Endothelial cell of umbilical vein (primary cell): ENCODE measurements around the gene GABRR2. TPM values are rescaled to one million over a fixed set of nuclear protein-coding genes. Genes with fewer than 3 reads are reported as not detected.

ENCODE experiments used
- BruUV-seq: library from RNA; stranded (reverse); fragments of 400-500 nt; replicated peaks from 2 replicates; lab custom pipeline; 2021; lab: Mats Ljungman, UMichigan
- CTCF ChIA-PET: fragments of 300-600, 350-600 bp; sonication (Branson Sonifier 250); formaldehyde crosslinking; loops from one replicate; lab custom pipeline; 2021; ENCODE audit warnings: antibody characterized with exemption, inconsistent platforms; lab: Charles Lee
- POLR2A ChIA-PET: fragments of 300-600, 350-600 bp; sonication (Branson Sonifier 250); formaldehyde crosslinking; loops from one replicate; lab custom pipeline; 2021; ENCODE audit warnings: antibody characterized with exemption, inconsistent platforms; lab: Charles Lee
- DNase-seq: peaks from one replicate; pipeline ENCODE4 v3.0.0-alpha.2; 2011; ENCODE audit warnings: low read depth, low spot score
- FAIRE-seq: peaks from 2 replicates; lab custom pipeline; 2011; peaks lifted over from hg19 to GRCh38; lab: Jason Lieb, UNC
- H2AFZ ChIP-seq: 2 replicates; pipeline ENCODE4 v1.6.0; 2012; ENCODE audit warnings: low read depth, low read length, control low read depth, inconsistent platforms
- H3K27ac ChIP-seq: 2 replicates; pipeline ENCODE4 v1.5.1; 2011; ENCODE audit warnings: low read depth, mild to moderate bottlenecking, control low read depth, low read length, moderate library complexity; ENCODE audit not compliant: insufficient read depth
- H3K27me3 ChIP-seq, 2 experiments: 2 replicates each; pipeline versions ENCODE4 v1.6.0 to v1.6.1; 2011; ENCODE audit warnings: low read length in 2 of 2, mixed read lengths in 1 of 2; ENCODE audit not compliant: control insufficient read depth in 2 of 2, insufficient read depth in 2 of 2
- H3K36me3 ChIP-seq, 2 experiments: 2 replicates in 1 of 2; 3 replicates in 1 of 2; pipeline ENCODE4 v1.5.1; 2011; ENCODE audit warnings: low read length in 2 of 2, mild to moderate bottlenecking in 1 of 2, moderate library complexity in 1 of 2; ENCODE audit not compliant: control insufficient read depth in 2 of 2, insufficient read depth in 2 of 2; ENCODE audit errors: extremely low read depth in 1 of 2
- H3K4me1 ChIP-seq: 3 replicates; pipeline ENCODE4 v1.5.1; 2011; ENCODE audit warnings: mild to moderate bottlenecking, low read length; ENCODE audit not compliant: control insufficient read depth, insufficient read depth; ENCODE audit errors: extremely low read depth
- H3K4me2 ChIP-seq: 2 replicates; pipeline ENCODE4 v1.6.1; 2011; ENCODE audit warnings: low read length, control low read depth, mixed read lengths; ENCODE audit not compliant: insufficient read depth
- H3K4me3 ChIP-seq, 3 experiments: fragments of 200-600 bp in 1 of 3; sonication (generic), shearing (Covaris generic) in 1 of 3; replicated peaks in 1 of 3; 2 replicates each; pipeline ENCODE4 v1.5.1; 2011 to 2016; ENCODE audit warnings: control low read depth in 3 of 3, low read length in 3 of 3, mild to moderate bottlenecking in 2 of 3, inconsistent platforms in 1 of 3, low read depth in 1 of 3, moderate library complexity in 1 of 3; ENCODE audit not compliant: insufficient read depth in 1 of 3
- H3K79me2 ChIP-seq: 2 replicates; pipeline ENCODE4 v1.6.0; 2012; ENCODE audit warnings: low read length, inconsistent platforms; ENCODE audit not compliant: control insufficient read depth, insufficient read depth
- H3K9ac ChIP-seq: replicated peaks from 2 replicates; pipeline ENCODE3; 2011; ENCODE audit warnings: low read length, control low read depth; ENCODE audit not compliant: insufficient read depth; ENCODE audit errors: extremely low read depth
- H3K9me1 ChIP-seq: replicated peaks from 3 replicates; pipeline ENCODE4 v1.6.0; 2011; ENCODE audit warnings: mild to moderate bottlenecking, low read length; ENCODE audit not compliant: control insufficient read depth, insufficient read depth; ENCODE audit errors: extremely low read depth
- H3K9me3 ChIP-seq: replicated peaks from 2 replicates; pipeline ENCODE4 v1.5.1; 2012; ENCODE audit warnings: low read length, inconsistent platforms; ENCODE audit not compliant: control insufficient read depth, insufficient read depth
- H4K20me1 ChIP-seq: replicated peaks from 2 replicates; pipeline ENCODE3; 2011; ENCODE audit warnings: mild to moderate bottlenecking, low read length; ENCODE audit not compliant: control insufficient read depth, insufficient read depth; ENCODE audit errors: extremely low read depth
- CTCF ChIP-seq, 2 donors: IDR thresholded peaks; 1 replicate in 1 of 2; 2 replicates in 1 of 2; pipeline ENCODE4 v1.5.1; 2011; ENCODE audit warnings: low read length in 2 of 2, mild to moderate bottlenecking in 2 of 2, moderate library complexity in 2 of 2, control low read depth in 1 of 2, inconsistent platforms in 1 of 2, low read depth in 1 of 2; ENCODE audit not compliant: insufficient read depth in 1 of 2; ENCODE audit errors: extremely low read depth in 1 of 2
- EZH2 ChIP-seq: IDR thresholded peaks from 2 replicates; pipeline ENCODE4 v1.6.1; 2012; ENCODE audit warnings: borderline replicate concordance, low read depth, mild to moderate bottlenecking, moderate library complexity, low read length, inconsistent platforms; ENCODE audit not compliant: severe bottlenecking
- FOS ChIP-seq: IDR thresholded peaks from 2 replicates; pipeline ENCODE4 v1.6.1; 2011; ENCODE audit warnings: mild to moderate bottlenecking, low read length, moderate library complexity, borderline replicate concordance; ENCODE audit not compliant: insufficient read depth
- GATA2 ChIP-seq: IDR thresholded peaks from 2 replicates; pipeline ENCODE4 v1.7.0; 2011; ENCODE audit warnings: low read depth, mild to moderate bottlenecking, moderate library complexity, mixed read lengths, low read length; ENCODE audit not compliant: insufficient read length, insufficient read depth
- JUN ChIP-seq: IDR thresholded peaks from 2 replicates; pipeline ENCODE4 v1.6.1; 2011; ENCODE audit warnings: borderline replicate concordance, low read depth; ENCODE audit not compliant: insufficient read length, insufficient read depth
- MYC ChIP-seq: IDR thresholded peaks from one replicate; pipeline ENCODE4 v1.6.1; 2011; ENCODE audit warnings: mild to moderate bottlenecking, low read depth, low read length
- POLR2A ChIP-seq: IDR thresholded peaks from 2 replicates; pipeline ENCODE4 v1.6.1; 2012; ENCODE audit warnings: low read depth, mild to moderate bottlenecking, control low read depth, low read length
- POLR2AphosphoS5 ChIP-seq: IDR thresholded peaks from 2 replicates; pipeline ENCODE4 v1.6.1; 2012; ENCODE audit warnings: low read depth, mild to moderate bottlenecking, control low read depth, low read length, moderate library complexity; ENCODE audit not compliant: insufficient read depth
- dilution Hi-C: fragments of 300-500 bp; cut with MboI; formaldehyde crosslinking; loops from one replicate; pipeline ENCODE4 v1.15.0; 2019; ENCODE audit warnings: low sequenced_read_pairs; ENCODE audit not compliant: extremely low pct_ligation_motif_present
- intact Hi-C: fragments of 100-400 bp; cut with micrococcal nuclease; formaldehyde crosslinking; loops from one replicate; pipeline ENCODE4 v1.10.0; 2022
- polyA plus RNA-seq, 4 experiments: library from polyadenylated mRNA; depleted of rRNA in 3 of 4; stranded (reverse) in 3 of 4; unstranded in 1 of 4; fragments of >200 nt; gene quantifications; 2 replicates each; pipeline versions ENCODE4 v1.2.1 to v1.2.3, GENCODE V29; 2011 to 2012; ENCODE audit warnings: missing spikeins in 1 of 4
- total RNA-seq: library from RNA; stranded (reverse); gene quantifications from 2 replicates; pipeline ENCODE4 v1.2.3, GENCODE V29; 2021
- TF ChIP-seq, protein P1 (sequence below): IDR thresholded peaks from 2 replicates; pipeline ENCODE4 v1.6.1; 2011; ENCODE audit not compliant: insufficient read depth, insufficient read length

GABRR2 gene
- total and polyA plus RNA-seq, 2 donors (not counting 3 experiments of a cell fraction or from before 2014, with no cell fraction given) = 1.4 to 3.6 TPM

DNA sequence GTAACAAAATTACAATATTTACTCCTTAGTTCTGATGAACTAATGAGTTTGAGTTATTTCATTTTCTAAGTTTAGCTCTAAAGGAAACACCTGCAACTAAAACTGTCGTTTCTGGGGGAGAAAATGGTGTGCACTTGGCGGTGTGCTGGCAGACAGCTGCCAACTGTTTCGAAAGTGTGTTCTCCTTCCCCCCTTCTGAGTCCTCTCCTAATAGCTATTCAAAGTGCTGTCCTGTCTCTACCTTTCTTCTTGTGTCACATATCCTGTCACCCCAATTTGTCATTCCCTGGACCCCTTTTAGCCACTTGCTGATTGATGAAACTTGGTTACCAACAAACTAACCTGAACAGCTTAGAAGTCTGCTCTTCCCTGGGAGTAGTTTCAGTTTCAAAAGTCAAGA, 42.3 kb upstream of the GABRR2 start:
- ChIA-PET CTCF (interaction anchor here (1.9 to 4.4 kb wide), 4 partner anchors 10 to 46 kb away, joined by 7 to 56 read pairs (median 24); no protein-coding TSS in a partner anchor), POLR2A (interaction anchor here (1.2 kb wide), 1 partner anchor 277 kb away, joined by 3 read pairs; the partner anchor contains the start of gene PNRC1)
- Histone ChIP-seq H4K20me1 (no peaks in the 10 kb centered on the region), H3K27me3 (no peaks in the 10 kb centered on the region), H3K9ac (no peak overlapping the region), H3K9me3 (no peaks in the 10 kb centered on the region), H3K79me2 (peaks cover under 1% of the 10 kb centered on the region), H3K27ac (no peak overlapping the region), H2AFZ (peak overlapping the region; percentile 66), H3K4me1 (peaks cover 2% of the 10 kb centered on the region), H3K4me3 (no peak overlapping the region), H3K4me2 (peak overlapping the region; percentile 43), H3K9me1 (no peaks in the 10 kb centered on the region), H3K36me3 (no peaks in the 10 kb centered on the region)
- no peak for FAIRE-seq
- TF ChIP-seq, protein P1, sequence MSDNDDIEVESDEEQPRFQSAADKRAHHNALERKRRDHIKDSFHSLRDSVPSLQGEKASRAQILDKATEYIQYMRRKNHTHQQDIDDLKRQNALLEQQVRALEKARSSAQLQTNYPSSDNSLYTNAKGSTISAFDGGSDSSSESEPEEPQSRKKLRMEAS = no peak
- no peak for TF ChIP-seq JUN
- TF ChIP-seq POLR2AphosphoS5 = no peak
- no peak for TF ChIP-seq MYC
- no peak for TF ChIP-seq CTCF (IDR thresholded peaks at IDR 0.05; ENCODE audit: extremely low read depth in 1 of 2, insufficient read depth in 1 of 2, low read depth in 1 of 2, low read length in 2 of 2)
- no peak for TF ChIP-seq GATA2
- TF ChIP-seq POLR2A = no peak
- no peak for TF ChIP-seq FOS
- TF ChIP-seq EZH2 = no peak
- DNase-seq = peak; percentile 58
- no TSS peak for BruUV-seq
- dilution Hi-C loops (no loop called here), intact Hi-C loops (no loop called here)
